ENCODE measurements around the gene MTMR12.
"Not testable (repeated sequence)": the region's sequence is repeated elsewhere in the genome, so short reads cannot be mapped to it uniquely, and the experiment has no call there.

Gene MTMR12

DNA sequence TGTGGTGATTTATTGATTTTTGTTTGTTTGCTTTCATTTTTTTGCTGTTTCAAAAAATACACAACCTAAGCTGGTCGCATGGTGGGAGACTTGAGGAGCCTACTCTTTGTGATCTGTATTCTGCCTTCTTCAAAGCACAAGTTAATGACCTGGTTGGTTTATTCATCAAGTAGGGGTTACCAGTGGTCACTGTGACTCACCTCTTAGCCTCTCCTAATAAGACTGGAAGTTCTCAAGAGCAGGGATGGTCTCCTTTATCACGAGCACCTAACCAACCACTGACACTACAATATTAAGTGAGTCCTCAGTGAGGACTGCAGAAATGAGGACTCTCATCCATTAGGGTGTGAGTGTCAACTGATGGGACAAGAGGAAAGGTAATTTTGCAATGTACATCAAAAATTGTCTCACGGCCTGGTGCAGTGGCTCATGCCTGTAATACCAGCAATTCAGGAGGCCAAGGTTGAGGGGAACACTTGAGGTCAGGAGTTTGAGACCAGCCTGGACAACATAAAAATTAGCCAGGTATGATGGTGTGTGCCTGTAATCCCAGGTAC is 13.6 kb upstream of the MTMR12 start:
- TF ChIP-seq, protein P1, sequence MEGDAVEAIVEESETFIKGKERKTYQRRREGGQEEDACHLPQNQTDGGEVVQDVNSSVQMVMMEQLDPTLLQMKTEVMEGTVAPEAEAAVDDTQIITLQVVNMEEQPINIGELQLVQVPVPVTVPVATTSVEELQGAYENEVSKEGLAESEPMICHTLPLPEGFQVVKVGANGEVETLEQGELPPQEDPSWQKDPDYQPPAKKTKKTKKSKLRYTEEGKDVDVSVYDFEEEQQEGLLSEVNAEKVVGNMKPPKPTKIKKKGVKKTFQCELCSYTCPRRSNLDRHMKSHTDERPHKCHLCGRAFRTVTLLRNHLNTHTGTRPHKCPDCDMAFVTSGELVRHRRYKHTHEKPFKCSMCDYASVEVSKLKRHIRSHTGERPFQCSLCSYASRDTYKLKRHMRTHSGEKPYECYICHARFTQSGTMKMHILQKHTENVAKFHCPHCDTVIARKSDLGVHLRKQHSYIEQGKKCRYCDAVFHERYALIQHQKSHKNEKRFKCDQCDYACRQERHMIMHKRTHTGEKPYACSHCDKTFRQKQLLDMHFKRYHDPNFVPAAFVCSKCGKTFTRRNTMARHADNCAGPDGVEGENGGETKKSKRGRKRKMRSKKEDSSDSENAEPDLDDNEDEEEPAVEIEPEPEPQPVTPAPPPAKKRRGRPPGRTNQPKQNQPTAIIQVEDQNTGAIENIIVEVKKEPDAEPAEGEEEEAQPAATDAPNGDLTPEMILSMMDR (IDR thresholded peaks at IDR 0.05; ENCODE audit: control insufficient read depth, extremely low read depth, insufficient read depth) = no peak
- H3K4me3 ChIP-seq (ENCODE audit: low read depth, low read length) = no peak overlapping the region
- no peak for DNase-seq (ENCODE audit: low read depth)

DNA sequence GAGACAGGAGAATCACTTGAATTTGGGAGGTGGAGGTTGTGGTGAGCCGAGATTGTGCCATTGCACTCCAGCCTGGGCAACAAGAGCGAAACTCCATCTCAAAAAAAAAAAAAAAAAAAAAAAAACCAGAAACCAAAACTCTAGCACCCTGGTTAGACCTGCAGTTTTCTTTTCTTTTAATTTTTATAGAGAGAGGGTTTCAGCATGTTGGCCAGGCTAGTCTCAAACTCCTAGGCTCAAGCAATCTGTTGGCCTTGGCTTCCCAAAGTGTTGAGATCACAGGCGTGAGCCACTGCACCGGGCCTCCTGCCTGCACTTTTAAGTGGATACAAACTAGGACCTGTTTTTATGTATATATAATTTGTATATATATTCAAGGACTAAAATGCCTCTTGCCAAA is 12.9 kb upstream of the MTMR12 start:
- no peak overlapping the region for H3K4me3 ChIP-seq (ENCODE audit: low read depth, low read length)
- TF ChIP-seq, protein P1 (IDR thresholded peaks at IDR 0.05; ENCODE audit: control insufficient read depth, extremely low read depth, insufficient read depth) = no peak
- DNase-seq (ENCODE audit: low read depth) = no peak

DNA sequence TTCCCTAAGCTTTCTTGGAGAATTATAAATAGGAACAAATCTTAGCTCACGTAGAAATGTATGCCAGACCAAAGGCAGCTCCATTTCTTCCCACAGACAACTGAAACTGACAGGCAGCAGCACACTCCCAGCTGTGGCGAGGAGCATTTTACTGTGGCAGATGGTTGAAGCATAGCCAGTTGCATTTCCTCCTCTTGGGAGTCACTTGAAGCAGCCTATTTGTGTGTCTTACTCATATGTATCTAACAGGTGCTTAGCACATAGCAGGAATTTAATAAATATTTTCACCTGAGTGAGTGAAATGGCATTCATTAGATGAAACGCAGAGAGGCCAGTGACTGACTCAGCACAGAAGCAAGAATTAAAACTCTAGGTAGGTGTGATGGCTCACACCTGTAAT is 12.3 kb upstream of the MTMR12 start:
- TF ChIP-seq, protein P1 (IDR thresholded peaks at IDR 0.05; ENCODE audit: control insufficient read depth, extremely low read depth, insufficient read depth) = no peak
- DNase-seq (ENCODE audit: low read depth) = no peak
- H3K4me3 ChIP-seq (ENCODE audit: low read depth, low read length) = no peak overlapping the region

DNA sequence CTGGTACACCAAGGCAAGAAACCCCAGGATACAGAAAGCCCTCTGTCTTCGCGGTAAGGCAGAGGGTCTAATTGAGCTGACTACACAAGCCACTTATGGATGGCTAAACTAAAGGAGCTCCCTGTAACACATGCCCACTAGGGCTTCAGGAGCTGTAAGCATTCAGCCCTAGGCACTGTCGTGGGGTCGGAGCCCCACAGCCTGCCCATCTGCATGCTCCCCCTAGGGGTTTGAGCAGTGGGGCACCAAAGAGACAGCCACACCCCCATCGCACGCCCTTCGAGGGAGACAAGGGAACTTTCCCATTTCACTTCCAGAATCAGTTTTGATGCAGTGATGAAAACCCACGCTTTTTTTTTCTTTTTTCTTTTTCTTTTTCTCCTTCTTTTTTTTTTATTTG is 11.0 kb upstream of the MTMR12 start:
- TF ChIP-seq, protein P1 (IDR thresholded peaks at IDR 0.05; ENCODE audit: control insufficient read depth, extremely low read depth, insufficient read depth) = no peak
- no peak overlapping the region for H3K4me3 ChIP-seq (ENCODE audit: low read depth, low read length)
- no peak for DNase-seq (ENCODE audit: low read depth)

DNA sequence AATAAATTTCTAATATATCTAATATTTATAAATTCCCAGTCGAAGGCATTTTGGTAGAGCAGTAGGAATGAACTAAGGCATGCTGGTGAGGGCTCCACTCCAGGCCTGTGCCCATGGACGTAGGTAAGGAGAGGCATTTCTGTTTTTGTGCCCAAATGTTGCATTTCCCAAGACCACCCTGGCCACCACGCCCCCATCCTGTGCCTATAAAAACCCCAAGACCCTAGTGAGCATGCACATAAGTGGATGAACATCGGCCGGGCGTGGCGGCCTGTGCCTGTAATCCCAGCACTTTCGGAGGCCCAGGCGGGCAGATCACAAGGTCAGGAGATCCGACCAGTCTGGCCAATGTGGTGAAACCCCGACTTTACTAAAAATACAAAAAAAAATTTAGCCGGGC is 10.1 kb upstream of the MTMR12 start:
- TF ChIP-seq, protein P1 (IDR thresholded peaks at IDR 0.05; ENCODE audit: control insufficient read depth, extremely low read depth, insufficient read depth) = no peak
- no peak for DNase-seq (ENCODE audit: low read depth)
- no peak overlapping the region for H3K4me3 ChIP-seq (ENCODE audit: low read depth, low read length)

DNA sequence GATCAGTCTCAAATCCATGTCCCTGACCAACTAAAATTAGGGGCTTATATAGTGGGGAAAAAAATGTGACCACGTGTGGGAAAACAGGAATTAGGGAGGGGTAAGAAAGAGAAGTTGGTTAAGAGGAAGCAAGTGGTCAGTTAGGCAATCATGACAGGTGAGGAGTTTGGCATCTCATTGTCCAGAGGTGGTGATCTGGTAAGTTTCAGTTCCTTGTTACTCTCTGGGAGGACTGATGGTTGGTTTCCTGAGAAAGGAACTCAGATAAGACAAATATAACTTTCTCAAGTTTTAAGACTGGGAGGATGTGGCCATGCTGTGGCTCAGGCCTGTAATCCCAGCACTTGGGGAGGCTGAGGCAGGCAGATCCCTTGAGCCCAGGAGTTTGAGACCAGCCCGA is 9.0 kb upstream of the MTMR12 start:
- H3K4me3 ChIP-seq (ENCODE audit: low read depth, low read length); DNase-seq (ENCODE audit: low read depth): not testable (repeated sequence)

DNA sequence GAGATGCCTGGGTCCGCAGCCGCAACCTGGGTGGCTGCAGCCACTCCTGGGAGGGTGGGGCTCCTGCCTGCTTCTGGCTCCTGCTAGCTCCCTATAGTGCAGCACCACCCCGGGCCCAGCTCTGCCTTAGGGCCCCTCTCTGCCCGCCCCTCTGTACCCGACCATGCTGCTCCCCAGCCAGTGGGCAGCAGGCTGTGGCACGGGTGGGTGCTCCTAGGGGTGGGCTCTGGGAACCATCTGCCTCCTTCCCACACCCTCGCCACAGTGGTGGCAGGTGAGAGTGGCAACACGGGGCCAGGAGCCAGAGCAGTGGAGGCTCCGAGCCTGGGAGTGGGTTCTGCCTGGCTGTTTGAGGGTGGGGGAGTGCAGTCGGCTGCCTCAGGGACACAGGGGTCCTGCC is 7.8 kb upstream of the MTMR12 start:
- no peak for DNase-seq (ENCODE audit: low read depth)
- TF ChIP-seq, protein P1 (IDR thresholded peaks at IDR 0.05; ENCODE audit: control insufficient read depth, extremely low read depth, insufficient read depth) = no peak
- no peak overlapping the region for H3K4me3 ChIP-seq (ENCODE audit: low read depth, low read length)
